H1 (cell line): Measurements from ENCODE around the gene CLDN25. TPM values are rescaled to one million over a fixed set of nuclear protein-coding genes. Genes with fewer than 3 reads are reported as not detected.

Experiments
- CTCF ChIA-PET: fragments of 300-600 bp; sonication (Branson Sonifier 250); formaldehyde crosslinking; loops from one replicate; lab custom pipeline; 2021; ENCODE audit not compliant: partially characterized antibody; lab: Charles Lee
- POLR2A ChIA-PET: fragments of 300-600 bp; sonication (Branson Sonifier 250); formaldehyde crosslinking; loops from one replicate; lab custom pipeline; 2021; ENCODE audit warnings: inconsistent platforms; ENCODE audit not compliant: partially characterized antibody; lab: Charles Lee
- DNase-seq, 2 experiments: peaks; one replicate each; pipeline versions ENCODE4 v3.0.0 to v3.0.0-alpha.2; 2010 to 2022; ENCODE audit warnings: low spot score in 2 of 2, low read depth in 1 of 2, mixed read lengths in 1 of 2
- FAIRE-seq: peaks from 2 replicates; lab custom pipeline; 2011; peaks lifted over from hg19 to GRCh38; lab: Jason Lieb, UNC
- H2AFZ ChIP-seq: 2 replicates; pipeline ENCODE4 v1.8.1; 2012; ENCODE audit warnings: low read length, inconsistent platforms
- H2AK5ac ChIP-seq: 2 replicates; pipeline ENCODE4 v1.6.1; 2013; ENCODE audit warnings: low read depth, low read length
- H2BK120ac ChIP-seq: replicated peaks from 2 replicates; pipeline ENCODE3; 2013; ENCODE audit warnings: low read depth, low read length, inconsistent platforms
- H2BK12ac ChIP-seq: 2 replicates; pipeline ENCODE4 v1.6.1; 2013; ENCODE audit warnings: low read depth, low read length
- H2BK15ac ChIP-seq: 2 replicates; pipeline ENCODE4 v1.6.1; 2013; ENCODE audit warnings: low read length
- H2BK20ac ChIP-seq: 2 replicates; pipeline ENCODE4 v1.6.1; 2013; ENCODE audit warnings: low read length
- H2BK5ac ChIP-seq: 2 replicates; pipeline ENCODE4 v1.6.1; 2013; ENCODE audit warnings: low read depth, low read length
- H3K14ac ChIP-seq: 2 replicates; pipeline ENCODE4 v1.6.1; 2013; ENCODE audit warnings: inconsistent platforms; ENCODE audit not compliant: insufficient read length
- H3K18ac ChIP-seq: 2 replicates; pipeline ENCODE4 v1.6.1; 2013; ENCODE audit warnings: low read length; ENCODE audit errors: extremely low read depth
- H3K23ac ChIP-seq: 2 replicates; pipeline ENCODE4 v1.6.1; 2013; ENCODE audit warnings: inconsistent platforms; ENCODE audit not compliant: insufficient read length
- H3K23me2 ChIP-seq: 2 replicates; pipeline ENCODE4 v1.6.1; 2013; ENCODE audit warnings: low read depth, low read length
- H3K27ac ChIP-seq: 2 replicates; pipeline ENCODE4 v1.6.1; 2011; ENCODE audit warnings: low read depth, low read length, inconsistent platforms
- H3K27me3 ChIP-seq, 4 experiments: replicated peaks in 1 of 4; 1 replicate in 1 of 4; 2 replicates in 3 of 4; pipeline versions ENCODE4 v1.6.1 to v1.8.1; 2011 to 2013; ENCODE audit warnings: low read length in 3 of 4, mild to moderate bottlenecking in 3 of 4, inconsistent platforms in 2 of 4, mixed read lengths in 2 of 4, moderate library complexity in 1 of 4; ENCODE audit not compliant: control insufficient read depth in 3 of 4, insufficient read depth in 3 of 4; ENCODE audit errors: extremely low read depth in 1 of 4
- H3K36me3 ChIP-seq, 4 experiments: 2 replicates each; pipeline versions ENCODE4 v1.6.1 to v1.8.1; 2011 to 2013; ENCODE audit warnings: mild to moderate bottlenecking in 4 of 4, low read length in 3 of 4, moderate library complexity in 2 of 4, control low read depth in 1 of 4, inconsistent platforms in 1 of 4; ENCODE audit not compliant: insufficient read depth in 4 of 4, control insufficient read depth in 2 of 4
- H3K4ac ChIP-seq: replicated peaks from 2 replicates; pipeline ENCODE3; 2013; ENCODE audit warnings: low read length, low read depth, mixed read lengths, inconsistent platforms; ENCODE audit not compliant: insufficient read length
- H3K4me1 ChIP-seq, 4 experiments: replicated peaks in 1 of 4; 1 replicate in 1 of 4; 2 replicates in 3 of 4; pipeline versions ENCODE4 v1.6.1 to v1.8.1; 2011 to 2013; ENCODE audit warnings: low read length in 3 of 4, inconsistent platforms in 2 of 4, mixed read lengths in 1 of 4; ENCODE audit not compliant: insufficient read depth in 4 of 4, control insufficient read depth in 3 of 4
- H3K4me2 ChIP-seq, 2 experiments: 2 replicates each; pipeline versions ENCODE4 v1.6.1 to v1.8.1; 2011 to 2013; ENCODE audit warnings: low read depth in 2 of 2, low read length in 2 of 2, control low read depth in 1 of 2, inconsistent platforms in 1 of 2, mild to moderate bottlenecking in 1 of 2; ENCODE audit not compliant: insufficient read depth in 1 of 2
- H3K4me3 ChIP-seq, 4 experiments: fragments of 200-600, 300-600 bp in 1 of 4; sonication (generic), shearing (Covaris generic), sonication (Bioruptor Twin) in 1 of 4; 2 replicates each; pipeline versions ENCODE4 v1.5.1 to v1.8.1; 2011 to 2016; ENCODE audit warnings: low read length in 4 of 4, low read depth in 3 of 4, control low read depth in 2 of 4, inconsistent platforms in 2 of 4, mild to moderate bottlenecking in 2 of 4, mixed read lengths in 1 of 4, moderate library complexity in 1 of 4; ENCODE audit not compliant: insufficient read depth in 2 of 4; ENCODE audit errors: extremely low read depth in 1 of 4
- H3K56ac ChIP-seq: replicated peaks from 2 replicates; pipeline ENCODE3; 2013; ENCODE audit warnings: low read depth, mild to moderate bottlenecking, mixed read lengths, low read length, inconsistent platforms; ENCODE audit not compliant: insufficient read length
- H3K79me1 ChIP-seq: 2 replicates; pipeline ENCODE4 v1.6.1; 2013; ENCODE audit warnings: low read depth, low read length, control low read depth
- H3K79me2 ChIP-seq, 2 experiments: 2 replicates each; pipeline versions ENCODE4 v1.6.1 to v1.8.1; 2012 to 2013; ENCODE audit warnings: low read length in 2 of 2, mild to moderate bottlenecking in 2 of 2, inconsistent platforms in 1 of 2; ENCODE audit not compliant: insufficient read depth in 2 of 2, control insufficient read depth in 1 of 2
- H3K9ac ChIP-seq, 4 experiments: replicated peaks in 1 of 4; 1 replicate in 1 of 4; 2 replicates in 3 of 4; pipeline versions ENCODE4 v1.6.1 to v1.8.1; 2011 to 2013; ENCODE audit warnings: low read depth in 3 of 4, low read length in 3 of 4, control low read depth in 2 of 4, mild to moderate bottlenecking in 2 of 4, moderate library complexity in 2 of 4, inconsistent platforms in 1 of 4; ENCODE audit errors: extremely low read depth in 1 of 4
- H3K9me3 ChIP-seq, 2 experiments: 2 replicates each; pipeline versions ENCODE4 v1.6.1 to v1.8.1; 2012 to 2013; ENCODE audit warnings: mild to moderate bottlenecking in 2 of 2, moderate library complexity in 2 of 2, control low read depth in 1 of 2, inconsistent platforms in 1 of 2, low read depth in 1 of 2, low read length in 1 of 2, mixed read lengths in 1 of 2; ENCODE audit not compliant: insufficient read depth in 2 of 2
- H4K20me1 ChIP-seq, 2 experiments: replicated peaks in 1 of 2; 2 replicates each; pipeline versions ENCODE3 to v1.8.1; 2011 to 2013; ENCODE audit warnings: inconsistent platforms in 2 of 2, low read length in 2 of 2, mild to moderate bottlenecking in 1 of 2; ENCODE audit not compliant: insufficient read depth in 2 of 2, control insufficient read depth in 1 of 2
- H4K5ac ChIP-seq: 2 replicates; pipeline ENCODE4 v1.6.1; 2013; ENCODE audit warnings: low read length, low read depth, mixed read lengths, inconsistent platforms; ENCODE audit not compliant: insufficient read length
- H4K8ac ChIP-seq: 2 replicates; pipeline ENCODE4 v1.8.0; 2013; ENCODE audit warnings: mild to moderate bottlenecking, moderate library complexity, low read length, inconsistent platforms; ENCODE audit not compliant: insufficient read depth; ENCODE audit errors: extremely low read depth
- H4K91ac ChIP-seq: replicated peaks from 2 replicates; pipeline ENCODE3; 2013; ENCODE audit warnings: low read length, mixed read lengths, inconsistent platforms; ENCODE audit not compliant: insufficient read length
- BACH1 ChIP-seq: IDR thresholded peaks from 2 replicates; pipeline ENCODE4 v1.6.1; 2012; ENCODE audit warnings: low read length, improper control_type of control experiment
- POLR2A ChIP-seq, 2 experiments: IDR thresholded peaks; 1 replicate in 1 of 2; 2 replicates in 1 of 2; pipeline ENCODE4 v1.6.1; 2011; ENCODE audit warnings: low read depth in 2 of 2, low read length in 2 of 2, mild to moderate bottlenecking in 2 of 2; ENCODE audit errors: control extremely low read depth in 1 of 2
- WGBS, 2 experiments: shearing (Covaris generic) in 1 of 2; methylation state at CpG; one replicate each; pipeline versions ENCODE4 v1.1.6 to v1.1.7; 2013 to 2015; ENCODE audit warnings: low lambda C conversion rate in 2 of 2, mixed read lengths in 2 of 2, inconsistent platforms in 1 of 2, low coverage in 1 of 2, missing lambda C conversion rate in 1 of 2; ENCODE audit not compliant: insufficient replicate concordance in 2 of 2, insufficient coverage in 1 of 2, insufficient read length in 1 of 2; ENCODE audit errors: extremely low coverage in 1 of 2, missing lambda C conversion rate in 1 of 2; 5-methylcytosine and 5-hydroxymethylcytosine counted together
- polyA plus RNA-seq, 7 experiments: library from polyadenylated mRNA; depleted of rRNA in 3 of 7; stranded (reverse) in 5 of 7; unstranded in 2 of 7; fragments of >200 nt in 5 of 7; fragments of 200-250 nt in 2 of 7; gene quantifications; 1 replicate in 5 of 7; 2 replicates in 1 of 7; 4 replicates in 1 of 7; pipeline versions ENCODE4 v1.2.1 to v1.2.3, GENCODE V29; 2011 to 2013; ENCODE audit warnings: missing spikeins in 2 of 7, mixed read lengths in 2 of 7
- total RNA-seq: library from RNA; stranded (reverse); fragmentation: NEBNext Ultra II Directional; extraction: Animal tissue kit (Norgen Biotek cat#: 25700); gene quantifications from 2 replicates; pipeline ENCODE4 v1.2.1, GENCODE V29; 2021

CLDN25 gene
- total and polyA plus RNA-seq, 2 of the 8 experiments (the other 6 are each of a cell fraction or from before 2014, with no cell fraction given), result not detected

DNA sequence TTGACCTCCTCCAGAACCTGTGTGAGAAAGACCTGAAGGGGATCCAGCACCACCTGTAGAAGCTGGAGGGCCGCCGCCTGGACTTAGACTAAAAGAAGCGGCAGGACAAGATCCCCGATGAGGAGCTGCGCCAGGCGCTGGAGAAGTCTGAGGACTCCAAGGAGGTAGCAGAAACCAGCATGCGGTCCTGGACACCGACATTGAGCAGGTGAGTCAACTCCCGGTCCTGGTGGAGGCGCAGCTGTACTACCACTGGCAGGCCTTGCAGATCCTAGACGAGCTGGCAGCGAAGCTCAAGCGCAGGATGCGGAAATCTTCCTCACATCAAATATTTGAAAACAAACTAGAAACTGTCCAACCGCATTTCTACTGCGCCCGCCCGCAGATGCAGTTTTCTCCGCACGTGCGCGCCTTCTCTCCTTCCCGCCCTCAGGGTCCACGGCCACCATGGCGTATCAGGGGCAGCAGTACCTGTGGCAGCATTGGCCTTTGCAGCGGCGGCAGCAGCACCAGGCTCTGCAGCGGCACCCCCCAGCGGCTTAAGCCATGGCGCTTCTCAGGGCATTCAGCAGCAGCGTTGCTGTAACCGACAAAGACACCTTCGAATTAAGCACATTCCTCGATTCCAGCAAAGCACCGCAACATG lies 10.2 kb downstream of the CLDN25 start:
- no peak overlapping the region for H2BK120ac ChIP-seq
- no peak overlapping the region for H2BK5ac ChIP-seq
- no peaks in the 10 kb centered on the region for H3K27me3 ChIP-seq
- H4K5ac ChIP-seq, result no peak overlapping the region
- no peaks in the 10 kb centered on the region for H4K20me1 ChIP-seq
- no peak overlapping the region for H2AK5ac ChIP-seq
- H3K36me3 ChIP-seq, result no peaks in the 10 kb centered on the region
- H3K9me3 ChIP-seq, result no peaks in the 10 kb centered on the region
- H2AFZ ChIP-seq, result no peak overlapping the region
- H3K18ac ChIP-seq, result no peak overlapping the region
- no peak overlapping the region for H2BK20ac ChIP-seq
- no peak overlapping the region for H3K4ac ChIP-seq
- H3K4me1 ChIP-seq, result no peaks in the 10 kb centered on the region
- no peak overlapping the region for H3K56ac ChIP-seq
- FAIRE-seq (no peak), DNase-seq (no peak)
- H3K4me2 ChIP-seq, result no peak overlapping the region
- H2BK12ac ChIP-seq, result no peak overlapping the region; the same call in 1 of the 2 replicates
- no peaks in the 10 kb centered on the region for H3K23me2 ChIP-seq
- H3K9ac ChIP-seq, result no peak overlapping the region
- ChIA-PET CTCF (interaction anchor here (1.1 to 1.5 kb wide), 2 partner anchors 9 to 17 kb away, joined by 3 to 5 read pairs; partner anchors contain the start of gene ZW10), POLR2A (interaction anchor here (0.6 kb wide), 1 partner anchor 100 kb away, joined by 3 read pairs; no protein-coding TSS in a partner anchor)
- H3K27ac ChIP-seq, result no peak overlapping the region
- H3K4me3 ChIP-seq, result no peak overlapping the region
- H3K79me2 ChIP-seq, result no peaks in the 10 kb centered on the region
- H3K79me1 ChIP-seq, result no peaks in the 10 kb centered on the region
- WGBS, 2 experiments, result 91% methylated on average over 26 of the region's 35 CpGs; no CpG with 5 or more reads in 1 of the 2 experiments
- no peak overlapping the region for H4K91ac ChIP-seq
- H2BK15ac ChIP-seq, result no peak overlapping the region
- no peak overlapping the region for H3K14ac ChIP-seq
- no peak overlapping the region for H4K8ac ChIP-seq
- H3K23ac ChIP-seq, result no peak overlapping the region
- TF ChIP-seq BACH1, result no peak
- TF ChIP-seq POLR2A (IDR thresholded peaks at IDR 0.05; ENCODE audit: control extremely low read depth in 1 of 2, low read depth in 2 of 2, low read length in 2 of 2), result no peak
